ENCODE results near the gene CBX3.
"Not testable (repeated sequence)": the region's sequence is repeated elsewhere in the genome, so short reads cannot be mapped to it uniquely, and the experiment has no call there.

DNA sequence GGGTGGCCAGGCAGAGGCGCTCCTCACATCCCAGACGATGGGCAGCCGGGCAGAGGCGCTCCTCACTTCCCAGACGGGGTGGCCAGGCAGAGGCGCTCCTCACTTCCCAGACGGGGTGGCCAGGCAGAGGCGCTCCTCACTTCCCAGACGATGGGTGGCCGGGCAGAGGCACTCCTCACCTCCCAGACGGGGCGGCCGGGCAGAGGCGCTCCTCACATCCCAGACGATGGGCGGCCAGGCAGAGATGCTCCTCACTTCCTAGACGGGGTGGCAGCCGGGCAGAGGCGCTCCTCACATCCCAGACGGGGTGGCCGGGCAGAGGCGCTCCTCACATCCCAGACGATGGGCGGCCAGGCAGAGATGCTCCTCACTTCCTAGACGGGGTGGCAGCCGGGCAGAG, 24.8 kb upstream of the CBX3 start:
- TF ChIP-seq, protein P1, sequence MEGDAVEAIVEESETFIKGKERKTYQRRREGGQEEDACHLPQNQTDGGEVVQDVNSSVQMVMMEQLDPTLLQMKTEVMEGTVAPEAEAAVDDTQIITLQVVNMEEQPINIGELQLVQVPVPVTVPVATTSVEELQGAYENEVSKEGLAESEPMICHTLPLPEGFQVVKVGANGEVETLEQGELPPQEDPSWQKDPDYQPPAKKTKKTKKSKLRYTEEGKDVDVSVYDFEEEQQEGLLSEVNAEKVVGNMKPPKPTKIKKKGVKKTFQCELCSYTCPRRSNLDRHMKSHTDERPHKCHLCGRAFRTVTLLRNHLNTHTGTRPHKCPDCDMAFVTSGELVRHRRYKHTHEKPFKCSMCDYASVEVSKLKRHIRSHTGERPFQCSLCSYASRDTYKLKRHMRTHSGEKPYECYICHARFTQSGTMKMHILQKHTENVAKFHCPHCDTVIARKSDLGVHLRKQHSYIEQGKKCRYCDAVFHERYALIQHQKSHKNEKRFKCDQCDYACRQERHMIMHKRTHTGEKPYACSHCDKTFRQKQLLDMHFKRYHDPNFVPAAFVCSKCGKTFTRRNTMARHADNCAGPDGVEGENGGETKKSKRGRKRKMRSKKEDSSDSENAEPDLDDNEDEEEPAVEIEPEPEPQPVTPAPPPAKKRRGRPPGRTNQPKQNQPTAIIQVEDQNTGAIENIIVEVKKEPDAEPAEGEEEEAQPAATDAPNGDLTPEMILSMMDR (IDR thresholded peaks at IDR 0.05): not testable (repeated sequence)
- TF ChIP-seq POLR2A, POLR2AphosphoS5 (IDR thresholded peaks at IDR 0.05): not testable (repeated sequence)
